Mammary epithelial cell (primary cell): ENCODE data around the gene TPP1.

Experiments used
- CTCF ChIP-seq, 2 donors: IDR thresholded peaks in 1 of 2; conservative IDR thresholded peaks in 1 of 2; 2 replicates each; pipeline ENCODE4 v1.5.1; 2011 to 2012; ENCODE audit warnings: inconsistent platforms in 2 of 2, low read length in 2 of 2, mild to moderate bottlenecking in 2 of 2, control low read depth in 1 of 2, low read depth in 1 of 2; ENCODE audit not compliant: insufficient read depth in 1 of 2; ENCODE audit errors: extremely low read depth in 1 of 2
- EZH2 ChIP-seq: IDR thresholded peaks from 2 replicates; pipeline ENCODE4 v1.6.1; 2012; ENCODE audit warnings: low read length, inconsistent platforms, borderline replicate concordance

GRCh38 chr11:6603287-6604080, 15.7 kb downstream of the TPP1 start, which contains the start of the genes ILK and RRP8:
- no peak for TF ChIP-seq EZH2
- peak in 1 of 2 donors; percentile 35 for TF ChIP-seq CTCF (conservative IDR thresholded peaks at IDR 0.05 in 1 of 2, IDR thresholded peaks at IDR 0.05 in 1 of 2; ENCODE audit: extremely low read depth in 1 of 2, insufficient read depth in 1 of 2, low read depth in 1 of 2, low read length in 2 of 2)
